H1 (cell line): ENCODE data around the gene MYH7. TPM values are rescaled to one million over a fixed set of nuclear protein-coding genes. Genes with fewer than 3 reads are reported as not detected.
A peak's percentile ranks its signal among the peaks of the same experiment; 100 is the strongest.

Source experiments
- ASH2L ChIP-seq: fragments of 200-600, 300-600 bp; sonication (generic); IDR thresholded peaks from one replicate; pipeline ENCODE4 v1.7.1; 2017; ENCODE audit warnings: low read length
- CEBPB ChIP-seq: IDR thresholded peaks from 2 replicates; pipeline ENCODE4 v1.6.1; 2012; ENCODE audit warnings: low read depth, low read length
- CHD1 ChIP-seq: IDR thresholded peaks from 2 replicates; pipeline ENCODE4 v1.6.1; 2012; ENCODE audit warnings: low read depth, low read length, improper control_type of control experiment
- CTBP2 ChIP-seq: IDR thresholded peaks from 2 replicates; pipeline ENCODE4 v1.7.0; 2011; ENCODE audit warnings: borderline replicate concordance, mild to moderate bottlenecking, moderate library complexity, mixed read lengths, low read length; ENCODE audit not compliant: insufficient read depth, insufficient read length
- EZH2 ChIP-seq: fragments of 200-600 bp; sonication (generic); IDR thresholded peaks from 2 replicates; pipeline ENCODE4 v1.7.1; 2012; ENCODE audit warnings: low read depth, mild to moderate bottlenecking, moderate library complexity, low read length, inconsistent platforms; ENCODE audit not compliant: severe bottlenecking
- GABPA ChIP-seq: IDR thresholded peaks from 2 replicates; pipeline ENCODE4 v1.6.1; 2011; ENCODE audit warnings: mild to moderate bottlenecking, low read length, moderate library complexity, borderline replicate concordance; ENCODE audit not compliant: insufficient read depth
- HDAC6 ChIP-seq: IDR thresholded peaks from one replicate; pipeline ENCODE4 v1.7.1; 2012; ENCODE audit warnings: low read depth, mild to moderate bottlenecking, inconsistent platforms, low read length, moderate library complexity
- KDM4A ChIP-seq: IDR thresholded peaks from one replicate; pipeline ENCODE4 v1.7.1; 2012; ENCODE audit warnings: low read depth, mild to moderate bottlenecking, moderate library complexity, low read length, inconsistent platforms; ENCODE audit not compliant: severe bottlenecking
- MAFK ChIP-seq: IDR thresholded peaks from 2 replicates; pipeline ENCODE4 v1.6.1; 2012; ENCODE audit warnings: low read depth, mild to moderate bottlenecking, improper control_type of control experiment, low read length
- MAX ChIP-seq: IDR thresholded peaks from 2 replicates; pipeline ENCODE4 v1.6.1; 2012; ENCODE audit warnings: inconsistent platforms
- PHF8 ChIP-seq: fragments of 200-600 bp; sonication (generic); conservative IDR thresholded peaks from 2 replicates; pipeline ENCODE4 v1.7.1; 2012; ENCODE audit warnings: low read depth, mild to moderate bottlenecking, inconsistent platforms, low read length, moderate library complexity
- POLR2A ChIP-seq, 2 experiments: IDR thresholded peaks; 1 replicate in 1 of 2; 2 replicates in 1 of 2; pipeline ENCODE4 v1.6.1; 2011; ENCODE audit warnings: low read depth in 2 of 2, low read length in 2 of 2, mild to moderate bottlenecking in 2 of 2; ENCODE audit errors: control extremely low read depth in 1 of 2
- POU5F1 ChIP-seq: IDR thresholded peaks from 2 replicates; pipeline ENCODE4 v1.6.1; 2011; ENCODE audit warnings: low read depth, mild to moderate bottlenecking, low read length, moderate library complexity
- RAD21 ChIP-seq, 2 experiments: IDR thresholded peaks in 1 of 2; conservative IDR thresholded peaks in 1 of 2; 2 replicates each; pipeline ENCODE4 v1.6.1; 2011; ENCODE audit warnings: low read depth in 2 of 2, low read length in 2 of 2, improper control_type of control experiment in 1 of 2, inconsistent platforms in 1 of 2, mild to moderate bottlenecking in 1 of 2, moderate library complexity in 1 of 2
- RBBP5 ChIP-seq: IDR thresholded peaks from 2 replicates; pipeline ENCODE4 v1.7.1; 2012; ENCODE audit warnings: low read depth, mild to moderate bottlenecking, inconsistent platforms, low read length, moderate library complexity, borderline replicate concordance
- RNF2 ChIP-seq: fragments of 200-900, 300-1000 bp; sonication (generic); IDR thresholded peaks from 2 replicates; pipeline ENCODE4 v1.7.1; 2016; ENCODE audit warnings: borderline replicate concordance, low read depth, mild to moderate bottlenecking, antibody characterized with exemption, low read length; ENCODE audit not compliant: poor library complexity, severe bottlenecking; ENCODE audit errors: missing control alignments
- SP2 ChIP-seq: IDR thresholded peaks from 2 replicates; pipeline ENCODE4 v1.6.1; 2012; ENCODE audit warnings: mild to moderate bottlenecking, low read length, inconsistent platforms
- TEAD4 ChIP-seq: IDR thresholded peaks from 2 replicates; pipeline ENCODE4 v1.6.1; 2012; ENCODE audit warnings: low read depth, low read length, inconsistent platforms, mixed read lengths
- polyA plus RNA-seq, 7 experiments: library from polyadenylated mRNA; depleted of rRNA in 3 of 7; stranded (reverse) in 5 of 7; unstranded in 2 of 7; fragments of >200 nt in 5 of 7; fragments of 200-250 nt in 2 of 7; gene quantifications; 1 replicate in 5 of 7; 2 replicates in 1 of 7; 4 replicates in 1 of 7; pipeline versions ENCODE4 v1.2.1 to v1.2.3, GENCODE V29; 2011 to 2013; ENCODE audit warnings: missing spikeins in 2 of 7, mixed read lengths in 2 of 7
- total RNA-seq: library from RNA; stranded (reverse); fragmentation: NEBNext Ultra II Directional; extraction: Animal tissue kit (Norgen Biotek cat#: 25700); gene quantifications from 2 replicates; pipeline ENCODE4 v1.2.1, GENCODE V29; 2021

Gene MYH7
- total and polyA plus RNA-seq, 2 of the 8 experiments (the other 6 are each of a cell fraction or from before 2014, with no cell fraction given), result not detected

- TF ChIP-seq RNF2 (no peak), MAFK (no peak), EZH2 (no peak), PHF8 (no peak; the same call in 1 of the 2 replicates), POU5F1 (no peak), RAD21 (IDR thresholded peaks at IDR 0.05 in 1 of 2, conservative IDR thresholded peaks at IDR 0.05 in 1 of 2; ENCODE audit: low read depth in 2 of 2, low read length in 2 of 2) (no peak), CTBP2 (peak; percentile 24), POLR2A (IDR thresholded peaks at IDR 0.05; ENCODE audit: control extremely low read depth in 1 of 2, low read depth in 2 of 2, low read length in 2 of 2) (peak in 1 of 2 experiments; percentile 44; a peak in 1 of 3 replicates), HDAC6 (no peak), CHD1 (no peak), SP2 (no peak), KDM4A (peak; percentile 24), GABPA (no peak), TEAD4 (no peak), CEBPB (no peak), MAX (peak; percentile 21; the same call in 1 of the 2 replicates), RBBP5 (no peak), ASH2L (no peak)
Measured at GRCh38 chr14:23364164-23365035, 71.1 kb downstream of the MYH7 start (continued).
